ENCODE results near the gene MAB21L4.

MAB21L4 gene

DNA sequence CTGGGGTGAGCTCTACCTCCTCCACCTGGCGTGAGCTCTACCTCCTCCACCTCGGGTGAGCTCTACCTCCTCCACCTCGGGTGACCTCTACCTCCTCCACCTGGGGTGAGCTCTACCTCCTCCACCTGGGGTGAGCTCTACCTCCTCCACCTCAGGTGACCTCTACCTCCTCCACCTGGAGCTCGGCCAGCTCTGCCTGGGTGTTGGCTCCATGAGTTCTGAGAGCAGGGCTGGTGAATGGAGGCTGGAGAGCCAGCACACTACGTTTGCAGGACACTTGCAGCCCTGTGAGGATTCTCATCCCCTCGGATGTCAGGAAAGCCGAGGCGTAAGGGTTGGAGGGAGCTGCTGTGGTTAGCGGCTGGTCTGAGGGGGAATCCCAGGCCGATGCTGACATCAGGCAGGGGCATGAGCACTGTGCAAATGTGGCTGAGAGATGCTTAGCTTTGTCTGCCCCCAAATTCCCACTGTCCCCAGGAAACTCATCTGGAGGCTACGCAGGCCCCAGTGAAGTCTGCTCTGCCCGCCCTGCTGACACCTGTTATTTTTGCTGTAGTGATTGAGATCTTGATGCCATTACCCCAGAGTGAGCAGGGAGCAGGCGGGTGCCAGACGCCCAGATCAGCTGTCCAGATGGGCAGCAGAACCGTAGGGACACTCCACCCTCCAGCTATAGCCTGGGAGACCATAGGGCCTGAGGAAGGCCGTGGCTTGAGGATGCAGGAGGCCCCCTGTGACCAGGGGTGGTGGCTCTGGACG is 13.4 kb upstream of the MAB21L4 start:
- no peak for DNase-seq

DNA sequence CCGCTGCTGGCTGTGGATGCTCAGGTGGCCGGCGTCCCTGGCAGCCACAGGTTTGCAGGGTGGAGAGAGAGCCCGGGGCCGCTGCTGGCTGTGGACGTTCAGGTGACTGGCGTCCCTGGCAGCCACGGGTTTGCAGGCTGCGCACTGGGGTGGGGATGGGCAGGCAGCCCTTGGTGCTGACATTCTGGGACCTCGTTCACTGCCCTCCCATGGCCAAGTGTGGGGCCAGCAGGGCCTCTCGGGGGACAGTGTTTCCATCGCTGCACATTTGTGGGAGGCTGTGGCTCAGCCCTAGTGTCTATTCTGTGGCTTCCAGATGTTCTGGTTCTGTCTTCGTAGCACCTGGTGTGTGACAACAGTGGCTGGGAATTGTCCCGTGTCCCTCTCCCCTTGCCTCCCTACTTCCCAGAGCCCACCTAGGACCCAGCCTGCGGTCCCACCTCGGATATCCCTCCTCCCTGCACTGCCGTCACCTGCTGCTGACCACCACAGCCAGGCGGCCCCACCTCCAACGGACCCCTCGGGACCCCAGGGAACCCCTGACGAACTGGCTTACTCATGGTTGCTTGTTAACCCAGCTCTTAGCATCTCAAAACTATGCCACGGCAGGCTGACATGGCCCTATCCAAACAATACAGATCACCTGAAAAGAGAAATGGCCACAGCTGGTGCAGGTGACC is 11.1 kb upstream of the MAB21L4 start:
- no peak for DNase-seq

- no peak for DNase-seq
Observed at GRCh38 chr2:240906141-240906910, 10.4 kb upstream of the MAB21L4 start, which contains the start of gene CROCC2. CROCC2 (plus strand) TSS chr2:240906336; CDS start chr2:240906514, 178 bp downstream.

GRCh38 chr2:240905176-240905781 is 9.3 kb upstream of the MAB21L4 start:
- DNase-seq, result no peak

- DNase-seq, result no peak
Observed at GRCh38 chr2:240904216-240905175, 8.5 kb upstream of the MAB21L4 start.

GRCh38 chr2:240903191-240904060 is 7.5 kb upstream of the MAB21L4 start:
- no peak for DNase-seq

DNA sequence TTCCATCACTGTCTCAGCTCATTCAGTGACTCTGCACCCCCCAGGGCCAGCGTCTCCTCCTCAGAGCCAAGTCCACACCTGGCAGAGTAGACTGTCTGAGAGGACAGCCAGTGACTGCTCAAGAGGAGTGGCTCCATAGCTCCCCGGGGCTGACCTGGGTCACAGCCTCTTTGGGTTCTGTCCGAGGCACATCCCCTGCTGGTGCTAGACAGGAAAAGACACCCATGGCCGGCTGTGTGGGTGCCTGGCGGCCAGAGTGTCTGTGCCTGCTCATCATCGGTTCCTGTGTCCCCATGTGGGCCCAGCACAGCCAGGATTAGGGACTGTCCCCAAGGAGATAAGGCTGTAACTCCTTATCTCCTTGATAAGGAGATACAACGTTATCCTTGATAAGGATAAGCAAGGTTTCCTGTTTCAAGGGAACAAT is 6.7 kb upstream of the MAB21L4 start:
- no peak for DNase-seq

DNA sequence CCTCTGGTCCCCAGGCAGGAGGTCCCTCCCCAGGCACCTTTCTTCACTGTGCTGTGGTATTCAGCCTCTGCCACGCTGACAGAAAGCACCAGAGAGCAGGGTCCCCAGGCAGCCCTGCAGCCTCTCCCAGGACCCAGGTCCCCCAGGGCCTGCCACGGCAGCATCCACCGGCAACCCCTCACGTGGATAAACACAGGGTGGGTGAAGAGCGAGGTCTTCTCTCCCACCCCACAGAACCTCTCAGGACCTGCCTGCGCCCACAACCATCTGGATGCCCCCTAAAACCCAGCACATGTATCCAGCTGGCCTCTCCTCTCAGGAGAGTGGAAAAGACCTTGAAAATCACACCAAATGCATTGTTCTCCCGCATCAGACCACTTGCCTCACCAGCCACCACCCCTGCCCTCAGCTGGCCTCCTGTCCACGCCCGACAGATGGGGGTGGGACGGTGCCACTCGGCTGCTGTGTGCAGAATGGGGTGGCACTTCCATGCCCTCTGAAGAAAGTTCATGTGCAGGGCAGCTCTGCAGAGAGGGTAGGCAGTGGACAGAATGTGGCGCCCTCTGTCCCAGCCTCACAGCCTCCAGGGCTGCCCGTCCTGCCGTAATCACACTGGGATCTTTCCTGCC is 6.1 kb upstream of the MAB21L4 start:
- no peak for DNase-seq

DNA sequence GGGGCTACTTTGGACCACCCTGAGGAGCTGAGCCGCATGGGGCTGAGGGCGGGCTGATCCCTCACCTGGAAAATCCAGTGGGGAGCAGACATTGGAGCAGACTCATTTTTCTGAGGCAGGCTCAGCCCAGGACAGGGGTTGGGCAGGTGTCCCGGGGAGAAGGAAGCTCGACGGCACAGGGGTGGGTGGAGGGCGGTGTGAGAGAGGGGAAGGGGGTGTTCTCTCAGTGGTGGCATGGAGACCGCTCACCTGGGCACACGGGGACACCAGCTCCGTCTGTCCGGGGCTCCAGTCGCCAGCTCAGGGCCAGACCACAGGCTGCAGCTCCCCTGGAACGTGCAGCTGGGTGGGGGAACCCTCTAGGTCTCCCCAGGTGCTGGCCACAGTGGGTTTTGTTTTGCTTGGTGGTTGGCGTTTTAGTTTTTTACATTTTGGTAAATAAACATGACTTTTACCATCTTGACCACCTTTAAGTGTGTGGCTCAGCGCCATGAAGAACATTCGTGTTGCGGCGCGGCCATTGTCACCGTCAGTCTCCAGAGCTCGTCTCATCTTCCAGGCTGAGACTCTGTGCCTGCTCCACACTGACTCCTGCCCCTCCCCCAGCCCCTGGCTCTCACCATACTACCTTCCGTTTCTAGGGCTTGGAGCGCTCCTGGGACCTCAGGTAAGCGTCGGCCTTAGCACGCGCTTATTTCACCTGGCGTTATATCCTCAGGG is 4.3 kb upstream of the MAB21L4 start:
- no peak for DNase-seq

DNA sequence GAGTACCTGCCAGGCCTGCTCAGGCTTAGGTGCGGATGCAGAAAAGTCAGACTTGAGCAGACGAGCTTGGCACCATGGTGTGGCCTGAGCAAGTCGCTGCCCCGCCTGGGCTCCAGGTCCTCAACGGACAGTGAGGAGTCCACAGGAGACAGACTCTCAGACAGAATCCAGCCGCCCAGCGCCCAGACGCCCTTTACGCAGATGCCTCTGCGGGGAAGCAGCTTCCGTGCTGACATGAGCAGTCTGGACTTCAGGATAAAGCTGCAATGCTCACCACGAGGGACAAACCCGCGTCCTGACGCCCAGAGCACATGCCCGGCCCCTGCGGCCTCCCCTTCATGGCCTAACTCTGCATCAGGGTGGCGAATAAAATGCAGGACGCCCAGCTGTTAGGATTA is 3.5 kb upstream of the MAB21L4 start:
- DNase-seq, result no peak

DNA sequence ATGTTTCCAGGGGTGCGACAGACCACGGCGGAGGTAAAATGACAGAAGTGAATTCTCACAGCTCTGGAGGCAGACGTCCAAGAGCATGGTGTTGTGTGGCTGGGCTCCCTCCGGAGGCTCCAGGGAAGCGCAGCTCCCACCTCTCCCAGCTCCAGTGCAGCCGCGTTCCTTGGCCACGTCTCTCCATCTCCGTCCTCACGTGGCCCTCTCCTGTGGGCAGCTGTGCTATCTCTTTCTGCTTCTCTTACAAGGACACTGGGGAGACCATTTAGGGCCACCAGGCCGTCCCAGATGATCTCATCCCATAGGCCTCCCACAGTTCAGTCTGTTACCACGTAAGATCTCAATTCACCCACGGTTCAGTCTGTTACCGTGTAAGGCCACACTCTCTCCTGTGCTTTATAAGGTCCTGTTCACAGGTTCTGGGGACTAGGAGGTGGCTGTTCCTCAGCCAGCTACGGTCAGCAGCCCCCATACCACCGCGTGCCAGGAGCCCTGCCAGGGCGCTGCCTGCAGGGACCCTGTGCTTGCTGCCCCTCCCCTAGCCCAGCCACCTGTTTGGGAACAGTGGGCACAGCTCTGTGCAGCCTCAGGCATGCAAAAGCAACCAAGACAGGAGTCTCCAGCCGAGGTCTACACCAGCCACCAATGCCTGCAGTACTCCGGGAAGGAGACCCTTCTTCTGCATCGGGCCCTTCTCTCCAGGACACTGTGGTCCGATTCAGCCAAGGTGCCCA is 2.9 kb upstream of the MAB21L4 start:
- no peak for DNase-seq

DNA sequence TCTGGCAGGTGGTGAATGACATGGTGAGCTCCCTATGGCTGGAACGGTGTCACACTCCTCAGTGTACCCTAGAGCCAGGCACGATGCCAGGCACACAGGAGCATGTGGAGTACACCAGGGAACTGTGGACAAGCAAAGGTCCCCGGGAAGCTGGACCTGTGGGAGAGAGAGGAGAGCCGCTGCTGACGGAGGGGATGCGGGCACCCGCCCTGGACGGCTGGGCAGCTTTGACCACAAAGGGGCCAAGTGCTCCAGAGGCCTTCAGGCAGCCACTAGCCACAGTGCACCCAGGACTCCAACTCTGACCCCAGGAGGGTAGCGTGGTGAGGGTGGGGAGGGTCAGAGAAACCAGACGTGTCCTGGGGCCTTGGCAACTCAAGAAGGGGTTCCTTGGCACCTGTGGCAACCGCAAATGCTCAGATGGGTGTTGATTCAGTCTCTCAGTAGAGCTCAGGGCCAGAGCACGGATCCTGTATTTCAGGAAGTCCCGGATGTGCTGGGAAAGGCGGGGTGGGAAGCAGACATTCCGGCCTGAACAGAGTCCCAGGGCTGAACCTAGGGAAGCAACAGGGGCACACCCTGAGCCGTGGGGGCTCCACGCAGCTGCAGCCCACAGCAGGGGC is 2.3 kb upstream of the MAB21L4 start:
- DNase-seq, result no peak

DNA sequence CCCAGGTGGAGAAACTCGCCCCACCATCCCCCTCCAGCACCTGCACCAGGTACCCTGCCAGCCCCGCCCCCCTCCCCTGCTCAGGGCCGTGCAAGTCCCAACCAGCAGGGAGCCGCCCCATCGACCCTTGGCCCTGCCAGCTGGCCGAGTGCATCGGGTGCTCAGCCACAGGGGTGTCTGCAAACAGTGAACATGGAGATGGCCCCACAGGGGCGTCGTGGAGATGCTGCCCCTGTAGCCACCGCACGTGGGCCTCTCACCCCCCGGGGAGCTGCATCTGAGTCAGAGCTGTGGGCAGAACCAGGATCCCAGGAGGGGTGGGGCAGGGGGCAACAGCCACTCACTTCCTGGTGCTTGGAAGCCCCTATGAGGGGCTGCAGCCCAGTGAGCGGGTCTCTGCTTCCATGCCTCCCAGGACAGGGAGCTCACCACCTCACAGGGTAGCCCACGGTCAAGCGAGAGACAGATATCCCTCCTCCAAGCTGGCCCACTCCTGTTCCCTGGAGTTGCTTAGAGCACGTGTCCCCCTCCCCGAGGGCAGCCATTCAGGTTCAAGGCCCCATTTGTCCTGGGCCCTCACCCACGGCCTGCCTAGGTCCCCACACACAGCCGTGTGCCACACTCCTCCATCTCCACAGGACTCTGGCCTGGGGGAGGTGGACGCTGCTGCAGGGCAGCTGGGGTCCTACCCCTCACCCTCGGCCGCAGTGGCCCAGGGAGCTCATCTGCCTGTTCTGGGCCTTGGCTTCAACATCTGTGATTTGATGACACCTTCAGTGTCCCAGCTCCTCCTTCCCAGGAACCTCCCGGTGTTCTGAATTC is 1.1 kb upstream of the MAB21L4 start:
- DNase-seq, result no peak

DNA sequence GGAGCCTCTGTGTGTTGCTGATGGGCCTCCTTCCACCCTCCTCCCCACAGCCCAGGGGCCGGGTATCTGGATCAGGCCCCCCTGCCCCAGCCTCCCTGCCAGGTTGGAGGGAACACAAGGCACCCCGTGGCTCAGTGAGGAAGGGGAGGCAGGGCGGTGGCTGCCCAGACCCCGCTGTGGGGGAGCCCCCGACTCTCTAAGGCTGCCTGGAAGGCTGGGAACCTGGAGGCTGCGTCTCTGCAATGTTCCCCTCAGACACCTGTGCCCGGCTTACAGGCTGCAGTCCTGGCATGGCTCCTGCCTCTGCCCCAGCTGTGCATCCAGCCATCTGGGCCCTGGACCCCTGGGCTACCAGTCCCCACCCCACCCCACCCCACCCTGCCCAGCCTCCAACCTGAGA is 438 bp upstream of the MAB21L4 start:
- no peak for DNase-seq

- no peak for DNase-seq
Observed at GRCh38 chr2:240894836-240895558, 959 bp downstream of the MAB21L4 start.

GRCh38 chr2:240894006-240894405 is 1.9 kb downstream of the MAB21L4 start:
- DNase-seq, result no peak

GRCh38 chr2:240893363-240893844 is 2.6 kb downstream of the MAB21L4 start:
- no peak for DNase-seq
